Measurements from ENCODE around the gene STRA6. TPM values are rescaled to one million over a fixed set of nuclear protein-coding genes. Genes with fewer than 3 reads are reported as not detected.

STRA6 gene
- total and polyA plus RNA-seq, 2 of the 8 experiments (the other 6 are each of a cell fraction or from before 2014, with no cell fraction given): 9.3 to 14.5 TPM

GRCh38 chr15:74192751-74193150, 9.8 kb downstream of the STRA6 start:
- FAIRE-seq (no peak), DNase-seq (ENCODE audit: low read depth in 1 of 2, low spot score in 2 of 2) (no peak)
- no peak overlapping the region for H3K14ac ChIP-seq (ENCODE audit: insufficient read length)
- no peaks in the 10 kb centered on the region; a peak in 2 of 7 replicates for H3K4me1 ChIP-seq (replicated peaks in 1 of 4; ENCODE audit: control insufficient read depth in 3 of 4, insufficient read depth in 4 of 4, low read length in 3 of 4)
- no peak overlapping the region for H3K27ac ChIP-seq (ENCODE audit: low read depth, low read length)
- H3K23ac ChIP-seq (ENCODE audit: insufficient read length): no peak overlapping the region
- CTCF ChIA-PET (ENCODE audit: partially characterized antibody): interaction anchor here (0.6 to 3.0 kb wide), 6 partner anchors 10 to 115 kb away, joined by 3 to 11 read pairs (median 6); partner anchors contain the start of gene STRA6
- H2BK15ac ChIP-seq (ENCODE audit: low read length): no peak overlapping the region
- H3K4ac ChIP-seq (replicated peaks; ENCODE audit: insufficient read length, low read depth, low read length): no peak overlapping the region
- no peaks in the 10 kb centered on the region for H3K9me3 ChIP-seq (ENCODE audit: insufficient read depth in 2 of 2, low read depth in 1 of 2, low read length in 1 of 2)
- POLR2A ChIA-PET (ENCODE audit: partially characterized antibody): interaction anchor here (1.1 to 10.3 kb wide), 5 partner anchors 8 to 31 kb away, joined by 3 to 76 read pairs (median 7); partner anchors contain the start of gene STRA6
- 88 to 100% methylated on average over 1 to 5 of the region's 5 CpGs for WGBS, 2 experiments (ENCODE audit: extremely low coverage in 1 of 2, insufficient coverage in 1 of 2, insufficient read length in 1 of 2, insufficient replicate concordance in 2 of 2, low coverage in 1 of 2, low lambda C conversion rate in 2 of 2, missing lambda C conversion rate in 1 of 2)
- no peak overlapping the region for H4K91ac ChIP-seq (replicated peaks; ENCODE audit: insufficient read length, low read length)
- no peaks in the 10 kb centered on the region for H3K79me2 ChIP-seq (ENCODE audit: control insufficient read depth in 1 of 2, insufficient read depth in 2 of 2, low read length in 2 of 2)
- H2AFZ ChIP-seq (ENCODE audit: low read length): no peak overlapping the region
- no peak overlapping the region for H3K18ac ChIP-seq (ENCODE audit: extremely low read depth, low read length)
- no peaks in the 10 kb centered on the region for H3K36me3 ChIP-seq (ENCODE audit: control insufficient read depth in 2 of 4, insufficient read depth in 4 of 4, low read length in 3 of 4)
- no peak overlapping the region for H3K4me2 ChIP-seq (ENCODE audit: insufficient read depth in 1 of 2, low read depth in 2 of 2, low read length in 2 of 2)
- H3K23me2 ChIP-seq (ENCODE audit: low read depth, low read length): 0 out of 2 replicates have a peak, but pooled peaks cover 2% of the 10 kb centered on the region
- H3K4me3 ChIP-seq (ENCODE audit: extremely low read depth in 1 of 4, insufficient read depth in 2 of 4, low read depth in 3 of 4, low read length in 4 of 4): no peak overlapping the region
- H3K9ac ChIP-seq (replicated peaks in 1 of 4; ENCODE audit: extremely low read depth in 1 of 4, low read depth in 3 of 4, low read length in 3 of 4): no peak overlapping the region
- no peak overlapping the region for H2BK5ac ChIP-seq (ENCODE audit: low read depth, low read length)
- H2BK20ac ChIP-seq (ENCODE audit: low read length): no peak overlapping the region
- no peak overlapping the region for H3K56ac ChIP-seq (replicated peaks; ENCODE audit: insufficient read length, low read depth, low read length)
- no peak overlapping the region for H2AK5ac ChIP-seq (ENCODE audit: low read depth, low read length)
- H2BK12ac ChIP-seq (ENCODE audit: low read depth, low read length): no peak overlapping the region
- no peak overlapping the region for H4K8ac ChIP-seq (ENCODE audit: extremely low read depth, insufficient read depth, low read length)
- no peaks in the 10 kb centered on the region for H3K27me3 ChIP-seq (replicated peaks in 1 of 4; ENCODE audit: control insufficient read depth in 3 of 4, extremely low read depth in 1 of 4, insufficient read depth in 3 of 4, low read length in 3 of 4)
- H2BK120ac ChIP-seq (replicated peaks; ENCODE audit: low read depth, low read length): no peak overlapping the region
- H3K79me1 ChIP-seq (ENCODE audit: low read depth, low read length): no peaks in the 10 kb centered on the region
- H4K20me1 ChIP-seq (replicated peaks in 1 of 2; ENCODE audit: control insufficient read depth in 1 of 2, insufficient read depth in 2 of 2, low read length in 2 of 2): no peaks in the 10 kb centered on the region
- H4K5ac ChIP-seq (ENCODE audit: insufficient read length, low read depth, low read length): no peak overlapping the region
- TF ChIP-seq GTF2F1 (IDR thresholded peaks at IDR 0.05; ENCODE audit: borderline replicate concordance, low read depth, low read length) (no peak), POLR2A (IDR thresholded peaks at IDR 0.05; ENCODE audit: control extremely low read depth in 1 of 2, low read depth in 2 of 2, low read length in 2 of 2) (no peak), SUZ12 (IDR thresholded peaks at IDR 0.05; ENCODE audit: low read length) (no peak), RBBP5 (IDR thresholded peaks at IDR 0.05; ENCODE audit: borderline replicate concordance, low read depth, low read length) (no peak), ATF2 (IDR thresholded peaks at IDR 0.05; ENCODE audit: low read length) (no peak), KDM4A (IDR thresholded peaks at IDR 0.05; ENCODE audit: low read depth, low read length, severe bottlenecking) (no peak), CEBPB (IDR thresholded peaks at IDR 0.05; ENCODE audit: low read depth, low read length) (no peak), SRF (IDR thresholded peaks at IDR 0.05; ENCODE audit: low read depth, low read length) (no peak), BCL11A (IDR thresholded peaks at IDR 0.05; ENCODE audit: low read depth in 2 of 2, low read length in 2 of 2) (no peak), JUND (IDR thresholded peaks at IDR 0.05; ENCODE audit: low read length) (no peak), SAP30 (IDR thresholded peaks at IDR 0.05; ENCODE audit: insufficient read depth, insufficient replicate concordance, low read length) (no peak), RAD21 (IDR thresholded peaks at IDR 0.05 in 1 of 2, conservative IDR thresholded peaks at IDR 0.05 in 1 of 2; ENCODE audit: low read depth in 2 of 2, low read length in 2 of 2) (no peak), HDAC6 (IDR thresholded peaks at IDR 0.05; ENCODE audit: low read depth, low read length) (no peak)

Data from H1 (cell line).